ENCODE results near the gene ITLN2. TPM values are rescaled to one million over a fixed set of nuclear protein-coding genes. Genes with fewer than 3 reads are reported as not detected.

The ITLN2 gene
- total RNA-seq, 1 experiment from 2014 or later, result 2.4 TPM

DNA sequence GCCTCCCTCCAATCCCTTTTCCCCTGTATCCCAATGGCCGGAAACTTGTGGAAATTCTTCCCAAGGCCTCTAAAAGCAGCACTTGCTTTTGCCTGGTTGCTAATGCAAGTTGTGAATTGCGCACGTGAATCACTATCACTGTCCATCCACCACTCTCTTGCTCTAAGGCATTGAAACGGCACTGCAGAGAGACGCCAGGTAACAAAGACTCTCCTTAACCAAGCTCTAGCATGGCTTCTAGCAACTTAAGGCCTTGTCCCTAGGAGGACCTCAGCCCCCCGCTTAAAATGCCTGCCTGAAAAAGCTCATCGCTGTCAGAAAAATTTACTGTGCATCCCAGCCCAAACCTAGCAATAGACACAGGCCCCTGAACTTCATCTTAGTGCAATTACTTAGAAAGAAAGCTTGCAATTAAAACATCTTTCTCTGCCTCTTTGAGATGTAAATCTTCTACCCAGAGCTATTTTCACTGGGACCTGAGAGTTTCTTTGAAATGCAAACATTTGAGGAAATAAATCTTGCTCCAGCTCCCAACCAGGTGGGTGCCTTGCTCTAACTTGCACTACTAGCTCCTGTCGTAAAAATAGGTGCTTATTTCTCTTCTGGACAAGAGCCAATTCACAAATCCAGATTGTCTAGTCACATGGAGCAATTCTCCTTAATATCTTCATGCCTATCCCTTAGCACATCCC, 32.9 kb upstream of the ITLN2 start:
- Histone ChIP-seq H3K18ac (ENCODE audit: insufficient read length, low read depth, low read length) (no peak overlapping the region), H3K56ac (ENCODE audit: insufficient read length, low read depth, low read length) (no peak overlapping the region), H3K23me2 (ENCODE audit: insufficient read length, low read depth, low read length, poor library complexity, severe bottlenecking) (no peaks in the 10 kb centered on the region), H2AFZ (ENCODE audit: low read length) (no peak overlapping the region), H3K9ac (ENCODE audit: extremely low read depth, insufficient read length, low read length) (no peak overlapping the region), H2BK120ac (ENCODE audit: low read depth, low read length, poor library complexity, severe bottlenecking) (no peak overlapping the region), H3K9me3 (ENCODE audit: control insufficient read depth, low read depth, low read length) (peaks cover 4% of the 10 kb centered on the region), H3K23ac (ENCODE audit: insufficient read length, low read depth, low read length) (no peak overlapping the region), H4K91ac (ENCODE audit: insufficient read length, low read depth, low read length) (no peak overlapping the region), H3K4ac (ENCODE audit: low read depth, low read length) (no peak overlapping the region), H4K5ac (ENCODE audit: insufficient read length, low read depth, low read length) (no peak overlapping the region), H2BK15ac (ENCODE audit: low read depth, low read length) (no peak overlapping the region), H2BK20ac (ENCODE audit: low read depth, low read length, poor library complexity, severe bottlenecking) (no peak overlapping the region), H3K4me2 (ENCODE audit: insufficient read depth, insufficient read length, low read length) (peak overlapping the region; percentile 39), H3T11ph (ENCODE audit: low read length) (no peak overlapping the region), H3K27ac (ENCODE audit: insufficient read length, low read depth, low read length) (peak overlapping the region; percentile 69), H3K79me2 (ENCODE audit: insufficient read depth, low read length) (no peaks in the 10 kb centered on the region), H2AK5ac (ENCODE audit: insufficient read length, low read length) (no peak overlapping the region), H3K14ac (ENCODE audit: insufficient read depth, low read length) (no peak overlapping the region), H3K4me1 (ENCODE audit: insufficient read depth, low read length) (peaks cover 3% of the 10 kb centered on the region; the same call in 1 of the 2 replicates), H3K27me3 (ENCODE audit: insufficient read depth, low read length) (no peaks in the 10 kb centered on the region), H3K79me1 (ENCODE audit: insufficient read depth, low read depth, low read length, poor library complexity, severe bottlenecking) (no peaks in the 10 kb centered on the region), H2BK12ac (ENCODE audit: insufficient read length, low read depth, low read length) (no peak overlapping the region), H4K20me1 (ENCODE audit: control insufficient read depth, insufficient read depth, insufficient read length) (no peaks in the 10 kb centered on the region), H2BK5ac (ENCODE audit: insufficient read length, low read length) (no peak overlapping the region), H4K8ac (replicated peaks; ENCODE audit: insufficient read length, low read depth, low read length) (no peak overlapping the region)
- Mint-ChIP-seq H3K9me3 (peaks cover 9 to 16% of the 10 kb centered on the region in 2 experiments), H3K36me3 (ENCODE audit: insufficient read depth in 1 of 3, low read depth in 3 of 3) (peaks cover 6 to 15% (median 15%) of the 10 kb centered on the region in 3 experiments), H3K4me1 (peaks cover 46 to 56% of the 10 kb centered on the region in 2 experiments), H3K27ac (peak overlapping the region; percentile 92 to 96 (median 93)), H3K27me3 (ENCODE audit: low read depth) (no peaks in the 10 kb centered on the region; the same call in 1 of the 2 replicates), H3K4me3 (peak overlapping the region; percentile 32 to 45; a peak in 4 of 5 replicates)
- whole genome bisulfite sequencing (ENCODE audit: extremely low coverage, insufficient read length, low lambda C conversion rate), result no CpG with 5 or more reads among the region's 8 CpGs
- TF ChIP-seq, protein P1, sequence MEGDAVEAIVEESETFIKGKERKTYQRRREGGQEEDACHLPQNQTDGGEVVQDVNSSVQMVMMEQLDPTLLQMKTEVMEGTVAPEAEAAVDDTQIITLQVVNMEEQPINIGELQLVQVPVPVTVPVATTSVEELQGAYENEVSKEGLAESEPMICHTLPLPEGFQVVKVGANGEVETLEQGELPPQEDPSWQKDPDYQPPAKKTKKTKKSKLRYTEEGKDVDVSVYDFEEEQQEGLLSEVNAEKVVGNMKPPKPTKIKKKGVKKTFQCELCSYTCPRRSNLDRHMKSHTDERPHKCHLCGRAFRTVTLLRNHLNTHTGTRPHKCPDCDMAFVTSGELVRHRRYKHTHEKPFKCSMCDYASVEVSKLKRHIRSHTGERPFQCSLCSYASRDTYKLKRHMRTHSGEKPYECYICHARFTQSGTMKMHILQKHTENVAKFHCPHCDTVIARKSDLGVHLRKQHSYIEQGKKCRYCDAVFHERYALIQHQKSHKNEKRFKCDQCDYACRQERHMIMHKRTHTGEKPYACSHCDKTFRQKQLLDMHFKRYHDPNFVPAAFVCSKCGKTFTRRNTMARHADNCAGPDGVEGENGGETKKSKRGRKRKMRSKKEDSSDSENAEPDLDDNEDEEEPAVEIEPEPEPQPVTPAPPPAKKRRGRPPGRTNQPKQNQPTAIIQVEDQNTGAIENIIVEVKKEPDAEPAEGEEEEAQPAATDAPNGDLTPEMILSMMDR (conservative IDR thresholded peaks at IDR 0.05), result no peak
- DNase-seq, result peak; percentile 61
